Raji (cell line): ENCODE measurements around the gene RTF2.

Source experiments
- POLR2A ChIP-seq: IDR thresholded peaks from 2 replicates; pipeline ENCODE4 v1.6.1; 2011; ENCODE audit warnings: low read depth, low read length, control low read depth; ENCODE audit not compliant: insufficient read depth

Gene RTF2

DNA sequence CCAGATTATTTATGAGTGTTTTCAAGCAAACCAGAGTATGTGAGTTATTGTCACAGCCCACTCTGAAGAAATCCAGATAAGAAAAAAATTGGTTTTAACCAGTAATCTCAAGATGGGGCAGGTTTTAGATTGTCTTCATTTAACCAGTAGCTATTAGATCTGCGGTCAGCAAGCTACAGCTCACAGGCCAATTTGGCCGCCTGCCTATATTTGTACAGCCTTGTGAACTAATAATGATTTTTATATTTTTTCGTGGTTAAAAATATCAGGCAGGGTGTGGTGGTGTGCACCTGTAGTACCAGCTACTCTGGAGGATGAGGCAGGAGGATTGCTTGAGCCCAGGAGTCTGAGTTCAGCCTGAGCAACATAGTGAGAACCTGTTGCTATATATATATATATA is 69.6 kb downstream of the RTF2 start:
- TF ChIP-seq POLR2A = no peak

DNA sequence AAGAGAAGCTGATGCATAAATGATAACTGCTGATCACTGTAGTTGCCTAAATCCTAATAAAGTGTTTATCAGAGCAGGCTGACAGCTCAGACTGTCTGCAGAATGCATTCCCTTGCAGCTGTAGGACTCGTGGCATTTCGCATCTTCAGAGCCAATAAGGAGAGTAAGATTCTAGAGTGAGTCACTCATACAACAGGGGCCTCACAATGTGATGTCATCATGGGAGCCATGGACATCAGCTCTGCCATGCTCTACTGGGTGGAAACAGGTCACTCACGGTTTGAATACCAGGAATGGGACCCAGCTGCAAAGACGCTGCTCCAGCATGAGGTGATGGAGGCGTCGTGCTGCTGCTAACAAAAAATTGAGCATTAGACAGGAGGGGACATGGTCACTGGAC is 72.0 kb downstream of the RTF2 start:
- no peak for TF ChIP-seq POLR2A

DNA sequence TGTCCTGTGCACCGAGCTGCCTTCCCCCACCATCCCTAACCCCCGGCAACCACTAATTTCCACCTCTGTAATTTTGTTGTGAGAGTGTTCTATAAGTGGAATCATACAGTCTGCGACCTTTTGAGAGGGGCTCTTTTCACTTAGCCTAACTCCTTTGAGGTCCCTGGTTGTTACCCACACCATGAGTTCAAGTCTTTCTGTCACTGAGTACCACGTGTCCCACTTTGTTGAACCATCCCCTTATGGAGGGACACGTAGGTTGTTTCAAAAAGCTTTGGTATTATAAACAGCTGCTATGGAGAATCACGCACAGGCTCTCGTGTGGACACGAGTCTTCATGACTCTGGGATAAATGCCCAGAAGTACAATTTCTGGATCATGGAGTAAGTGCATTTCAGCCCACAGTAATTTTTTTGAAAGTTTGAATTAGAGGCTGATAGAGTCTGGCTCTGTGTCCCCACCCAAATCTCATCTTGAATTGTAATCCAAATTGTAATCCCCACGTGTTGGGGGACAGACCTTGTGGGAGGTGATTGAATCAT is 74.1 kb downstream of the RTF2 start:
- TF ChIP-seq POLR2A = no peak

DNA sequence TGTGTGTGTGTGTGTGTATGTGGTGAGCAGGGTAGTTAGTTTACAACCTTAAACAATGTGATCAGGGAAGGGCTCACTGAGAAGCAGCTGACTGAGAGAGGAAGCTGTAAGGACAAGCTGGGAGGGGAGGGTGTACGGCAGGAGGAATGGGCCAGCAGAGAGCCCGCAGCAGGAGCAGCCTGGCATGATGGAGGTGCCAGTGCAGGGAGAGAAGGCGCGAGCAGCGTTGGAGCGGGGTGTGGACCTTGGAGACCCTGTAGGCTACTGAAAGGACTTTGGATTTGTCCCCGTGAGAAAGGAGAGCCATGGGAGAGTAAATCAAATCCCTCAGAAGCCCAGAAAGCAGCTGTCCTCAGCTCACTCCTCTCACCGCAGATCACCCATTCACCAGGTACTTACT is 83.1 kb downstream of the RTF2 start:
- no peak for TF ChIP-seq POLR2A

DNA sequence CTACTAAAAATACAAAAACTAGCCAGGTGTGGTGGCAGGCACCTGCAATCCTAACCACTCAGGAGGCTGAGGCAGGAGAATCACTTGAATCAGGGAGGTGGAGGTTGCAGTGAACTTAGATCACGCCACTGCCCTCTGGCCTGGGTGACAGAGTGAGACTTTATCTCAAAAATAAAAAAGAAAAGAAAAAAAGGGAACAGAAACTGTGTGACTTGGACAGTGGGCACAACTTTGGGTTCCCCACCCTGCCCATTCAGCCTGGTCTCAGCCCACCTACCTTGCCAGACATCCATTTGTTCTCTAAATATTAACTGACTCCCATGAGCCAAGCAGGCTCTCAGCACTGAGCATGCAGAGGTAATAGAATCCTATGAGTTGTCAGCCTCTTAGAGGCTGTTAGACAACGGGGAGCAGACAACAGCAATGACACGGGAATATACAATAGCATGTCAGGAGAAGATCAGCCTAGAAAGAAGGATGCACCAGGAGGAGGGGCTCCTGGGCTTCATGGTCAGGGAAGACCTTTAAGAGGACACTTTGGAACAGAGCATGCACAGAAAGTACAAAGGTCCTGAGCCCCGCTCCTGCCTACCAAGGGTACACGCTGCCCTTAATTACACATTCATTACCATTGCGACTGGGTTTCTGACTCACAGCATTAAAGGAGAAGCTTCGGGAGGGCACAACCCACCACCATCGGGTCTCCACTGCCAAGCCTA is 84.6 kb downstream of the RTF2 start:
- no peak for TF ChIP-seq POLR2A

DNA sequence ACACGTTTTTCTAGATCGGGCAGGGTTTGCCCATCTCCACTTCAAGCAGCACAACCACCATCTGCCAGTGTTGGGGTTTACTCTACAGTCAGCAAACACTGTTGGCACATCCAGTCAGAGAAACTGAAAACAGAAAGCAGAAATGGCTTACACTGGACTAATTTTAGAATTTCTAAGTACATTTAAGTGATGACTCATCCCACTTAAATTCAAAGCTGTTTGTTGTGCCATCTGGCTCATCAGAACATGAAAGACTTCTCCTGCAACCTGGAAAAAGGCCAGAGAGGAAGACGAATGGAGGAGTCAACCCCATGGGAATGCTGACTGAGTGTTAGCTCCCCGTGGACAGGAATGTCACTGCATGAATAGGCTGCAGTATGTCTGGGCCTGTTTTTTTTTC is 86.4 kb downstream of the RTF2 start:
- no peak for TF ChIP-seq POLR2A

DNA sequence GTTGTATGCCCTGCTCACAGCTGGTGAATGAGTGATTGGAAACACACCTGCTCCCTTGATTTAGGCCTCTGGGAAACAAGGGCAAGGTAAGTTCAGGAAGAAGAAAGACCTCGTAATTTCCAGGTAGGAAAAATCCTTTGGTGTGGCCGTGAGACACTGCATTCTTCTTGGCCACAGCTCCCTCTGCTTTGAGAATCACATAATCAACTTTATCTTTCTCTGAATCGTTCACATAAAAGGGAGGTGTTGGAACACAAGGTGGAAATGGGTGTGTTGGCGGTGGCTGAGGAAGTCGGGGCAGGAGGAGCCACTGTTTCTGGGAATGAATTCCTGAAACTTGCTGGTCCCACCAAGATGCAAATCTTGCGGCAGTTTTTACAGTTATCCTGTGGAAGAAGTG is 90.5 kb downstream of the RTF2 start:
- TF ChIP-seq POLR2A = no peak

DNA sequence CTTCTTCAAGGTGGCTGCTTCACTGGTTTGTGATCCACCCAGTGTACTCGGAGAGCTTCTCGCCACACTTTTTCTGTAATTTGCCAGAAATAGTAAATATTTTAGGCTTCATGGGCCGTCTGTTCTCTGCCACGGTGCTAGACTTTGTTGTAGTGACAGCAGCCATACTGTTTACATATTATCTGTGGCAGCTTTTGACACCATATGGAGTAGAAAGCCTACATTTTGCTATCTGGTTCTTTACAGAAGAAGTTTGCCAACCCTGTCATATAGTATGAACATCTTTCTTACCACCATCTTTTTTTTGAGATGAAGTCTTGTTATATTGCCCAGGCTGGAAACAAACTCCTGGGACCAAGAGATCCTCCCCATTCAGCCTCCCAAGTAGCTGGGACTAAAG is 97.1 kb downstream of the RTF2 start:
- no peak for TF ChIP-seq POLR2A

DNA sequence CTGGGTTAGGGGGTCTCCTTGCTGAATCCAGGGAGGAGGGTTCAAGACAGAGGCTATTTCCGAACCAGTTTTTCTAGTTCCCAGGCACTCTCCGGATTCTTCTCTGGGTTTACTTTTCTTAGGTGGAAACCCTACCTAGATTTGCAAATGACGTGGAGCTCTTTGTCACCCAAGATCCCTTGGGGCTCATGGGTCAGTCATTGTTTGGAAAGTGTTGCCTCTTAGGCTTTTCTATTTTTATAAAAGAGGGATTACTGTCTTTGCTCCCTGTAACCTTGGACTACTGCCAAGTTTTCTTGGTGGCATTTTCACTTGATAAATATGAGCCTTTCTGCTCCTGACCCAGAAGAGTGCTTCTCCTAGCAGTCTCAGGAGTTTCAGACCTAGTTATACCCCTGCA is 98.2 kb downstream of the RTF2 start:
- TF ChIP-seq POLR2A = no peak
